ENCODE measurements around the gene CCDC59. TPM values are rescaled to one million over a fixed set of nuclear protein-coding genes. Genes with fewer than 3 reads are reported as not detected.
"Not testable (repeated sequence)": the region's sequence is repeated elsewhere in the genome, so short reads cannot be mapped to it uniquely, and the experiment has no call there.

The CCDC59 gene
- 137 TPM for polyA plus RNA-seq (2012; ENCODE audit: insufficient read depth, insufficient read length)

GRCh38 chr12:82358200-82359114, at the start of gene CCDC59, which contains the start of gene METTL25:
CCDC59 (minus strand) TSS chr12:82358387; CDS start chr12:82358376, 11 bp downstream.
METTL25 (plus strand) TSS chr12:82358529; CDS start chr12:82358566, 37 bp downstream.
- H3K4me3 ChIP-seq (ENCODE audit: low read length) = peak within 1 kb of the TSS; percentile 98
- peak; percentile 97 for DNase-seq (ENCODE audit: low read depth, low spot score)

- H3K4me3 ChIP-seq (ENCODE audit: low read length) = no peak overlapping the region
- no peak for DNase-seq (ENCODE audit: low read depth, low spot score)
Observed at GRCh38 chr12:82407481-82407880, 49.3 kb upstream of the CCDC59 start.

GRCh38 chr12:82406651-82407050, 48.5 kb upstream of the CCDC59 start:
- no peak overlapping the region for H3K4me3 ChIP-seq (ENCODE audit: low read length)
- no peak for DNase-seq (ENCODE audit: low read depth, low spot score)

- no peak for DNase-seq (ENCODE audit: low read depth, low spot score)
- no peak overlapping the region for H3K4me3 ChIP-seq (ENCODE audit: low read length)
Observed at GRCh38 chr12:82400819-82401218, 42.6 kb upstream of the CCDC59 start.

- DNase-seq (ENCODE audit: low read depth, low spot score) = no peak
- no peak overlapping the region for H3K4me3 ChIP-seq (ENCODE audit: low read length)
Observed at GRCh38 chr12:82398879-82399278, 40.7 kb upstream of the CCDC59 start.

GRCh38 chr12:82383930-82384552, 25.9 kb upstream of the CCDC59 start:
- peak; percentile 24 for DNase-seq (ENCODE audit: low read depth, low spot score)
- H3K4me3 ChIP-seq (ENCODE audit: low read length) = no peak overlapping the region

- no peak overlapping the region for H3K4me3 ChIP-seq (ENCODE audit: low read length)
- no peak for DNase-seq (ENCODE audit: low read depth, low spot score)
Observed at GRCh38 chr12:82378997-82379396, 20.8 kb upstream of the CCDC59 start.

GRCh38 chr12:82375201-82375600, 17.0 kb upstream of the CCDC59 start:
- no peak overlapping the region for H3K4me3 ChIP-seq (ENCODE audit: low read length)
- no peak for DNase-seq (ENCODE audit: low read depth, low spot score)

- DNase-seq (ENCODE audit: low read depth, low spot score) = no peak
- H3K4me3 ChIP-seq (ENCODE audit: low read length) = no peak overlapping the region
Observed at GRCh38 chr12:82366197-82366596, 8.0 kb upstream of the CCDC59 start.

- DNase-seq (ENCODE audit: low read depth, low spot score) = no peak
- no peak overlapping the region for H3K4me3 ChIP-seq (ENCODE audit: low read length)
Observed at GRCh38 chr12:82363990-82364389, 5.8 kb upstream of the CCDC59 start.

GRCh38 chr12:82361461-82361915, 3.3 kb upstream of the CCDC59 start:
- no peak overlapping the region for H3K4me3 ChIP-seq (ENCODE audit: low read length)

GRCh38 chr12:82360834-82361233, 2.6 kb upstream of the CCDC59 start:
- DNase-seq (ENCODE audit: low read depth, low spot score); H3K4me3 ChIP-seq (ENCODE audit: low read length): not testable (repeated sequence)

More at GRCh38 chr12:82361461-82361915, 3.3 kb upstream of the CCDC59 start:
- DNase-seq (ENCODE audit: low read depth, low spot score) = no peak

- no peak for DNase-seq (ENCODE audit: low read depth, low spot score)
- H3K4me3 ChIP-seq (ENCODE audit: low read length) = peak overlapping the region; percentile 98
Observed at GRCh38 chr12:82359115-82359478, 910 bp upstream of the CCDC59 start.

- DNase-seq (ENCODE audit: low read depth, low spot score) = peak; percentile 11
- peak overlapping the region; percentile 98 for H3K4me3 ChIP-seq (ENCODE audit: low read length)
Observed at GRCh38 chr12:82357845-82358199, 365 bp downstream of the CCDC59 start.

GRCh38 chr12:82357340-82357739, 847 bp downstream of the CCDC59 start:
- peak overlapping the region; percentile 98 for H3K4me3 ChIP-seq (ENCODE audit: low read length)
- DNase-seq (ENCODE audit: low read depth, low spot score) = no peak

GRCh38 chr12:82351390-82351789, 6.8 kb downstream of the CCDC59 start:
- DNase-seq (ENCODE audit: low read depth, low spot score) = no peak
- no peak overlapping the region for H3K4me3 ChIP-seq (ENCODE audit: low read length)

- no peak overlapping the region for H3K4me3 ChIP-seq (ENCODE audit: low read length)
- no peak for DNase-seq (ENCODE audit: low read depth, low spot score)
Observed at GRCh38 chr12:82350161-82350560, 8.0 kb downstream of the CCDC59 start.

- no peak for DNase-seq (ENCODE audit: low read depth, low spot score)
Observed at GRCh38 chr12:82329508-82329907, 28.7 kb downstream of the CCDC59 start.

GRCh38 chr12:82327861-82328260, 30.3 kb downstream of the CCDC59 start:
- no peak overlapping the region for H3K4me3 ChIP-seq (ENCODE audit: low read length)
- DNase-seq (ENCODE audit: low read depth, low spot score) = no peak

More at GRCh38 chr12:82329508-82329907, 28.7 kb downstream of the CCDC59 start:
- no peak overlapping the region for H3K4me3 ChIP-seq (ENCODE audit: low read length)

- H3K4me3 ChIP-seq (ENCODE audit: low read length) = no peak overlapping the region
- DNase-seq (ENCODE audit: low read depth, low spot score) = peak; percentile 8
Observed at GRCh38 chr12:82326905-82327503, 31.2 kb downstream of the CCDC59 start.

All from Jurkat, Clone E6-1 (cell line).